Keratinocyte (primary cell): ENCODE data around the gene ATP8B1. TPM values are rescaled to one million over a fixed set of nuclear protein-coding genes. Genes with fewer than 3 reads are reported as not detected.

Source experiments
- DNase-seq: peaks from one replicate; pipeline ENCODE4 v3.0.0-alpha.2; 2011; ENCODE audit warnings: low read depth, missing footprints, low spot score
- FAIRE-seq: peaks from 2 replicates; lab custom pipeline; 2011; peaks lifted over from hg19 to GRCh38; lab: Jason Lieb, UNC
- H2AFZ ChIP-seq: 2 replicates; pipeline ENCODE4 v1.6.0; 2012; ENCODE audit warnings: low read length, control low read depth, inconsistent platforms; ENCODE audit not compliant: control insufficient read depth
- H3K27ac ChIP-seq: 2 replicates; pipeline ENCODE4 v1.5.1; 2011; ENCODE audit warnings: low read length; ENCODE audit not compliant: control insufficient read depth, insufficient read depth
- H3K27me3 ChIP-seq: 3 replicates; pipeline ENCODE4 v1.6.0; 2011; ENCODE audit warnings: low read length; ENCODE audit not compliant: control insufficient read depth, insufficient read depth; ENCODE audit errors: extremely low read depth
- H3K36me3 ChIP-seq, 2 experiments: 2 replicates in 1 of 2; 3 replicates in 1 of 2; pipeline ENCODE4 v1.5.1; 2011; ENCODE audit warnings: low read length in 2 of 2, mild to moderate bottlenecking in 1 of 2; ENCODE audit not compliant: control insufficient read depth in 2 of 2, insufficient read depth in 2 of 2; ENCODE audit errors: extremely low read depth in 1 of 2
- H3K4me1 ChIP-seq: 3 replicates; pipeline ENCODE4 v1.5.1; 2011; ENCODE audit warnings: low read length; ENCODE audit not compliant: control insufficient read depth, insufficient read depth; ENCODE audit errors: extremely low read depth
- H3K4me2 ChIP-seq: 3 replicates; pipeline ENCODE4 v1.6.0; 2011; ENCODE audit warnings: low read depth, low read length; ENCODE audit not compliant: control insufficient read depth, insufficient read depth; ENCODE audit errors: extremely low read depth
- H3K4me3 ChIP-seq, 3 experiments: fragments of 200-600 bp in 1 of 3; sonication (generic) in 1 of 3; 2 replicates in 2 of 3; 3 replicates in 1 of 3; pipeline ENCODE4 v1.5.1; 2011 to 2016; ENCODE audit warnings: low read length in 3 of 3, mild to moderate bottlenecking in 3 of 3, control low read depth in 2 of 3, inconsistent platforms in 1 of 3, low read depth in 1 of 3, mixed read lengths in 1 of 3, mixed run types in 1 of 3, moderate library complexity in 1 of 3; ENCODE audit not compliant: control insufficient read depth in 2 of 3, insufficient read depth in 2 of 3; ENCODE audit errors: extremely low read depth in 1 of 3
- H3K79me2 ChIP-seq: 2 replicates; pipeline ENCODE4 v1.6.0; 2012; ENCODE audit warnings: low read length; ENCODE audit not compliant: control insufficient read depth, insufficient read depth
- H3K9ac ChIP-seq: 3 replicates; pipeline ENCODE4 v1.6.0; 2011; ENCODE audit warnings: low read length; ENCODE audit not compliant: control insufficient read depth, insufficient read depth; ENCODE audit errors: extremely low read depth
- H3K9me1 ChIP-seq: 3 replicates; pipeline ENCODE4 v1.6.0; 2011; ENCODE audit warnings: low read length; ENCODE audit not compliant: control insufficient read depth, insufficient read depth; ENCODE audit errors: extremely low read depth
- H3K9me3 ChIP-seq: 2 replicates; pipeline ENCODE4 v1.5.1; 2012; ENCODE audit warnings: low read depth, low read length; ENCODE audit not compliant: control insufficient read depth
- H4K20me1 ChIP-seq: 3 replicates; pipeline ENCODE4 v1.6.0; 2011; ENCODE audit warnings: low read length; ENCODE audit not compliant: control insufficient read depth, insufficient read depth; ENCODE audit errors: extremely low read depth
- EZH2 ChIP-seq: IDR thresholded peaks from one replicate; pipeline ENCODE4 v1.6.1; 2012; ENCODE audit warnings: inconsistent platforms, mild to moderate bottlenecking, low read length, moderate library complexity
- dilution Hi-C: fragments of 300-500 bp; cut with MboI; formaldehyde crosslinking; loops from one replicate; pipeline ENCODE4 v1.7.0; 2020; ENCODE audit warnings: low sequenced_read_pairs; ENCODE audit not compliant: extremely low pct_ligation_motif_present
- polyA plus RNA-seq, 5 experiments: library from polyadenylated mRNA; depleted of rRNA in 3 of 5; stranded (reverse) in 3 of 5; stranded (forward) in 1 of 5; unstranded in 1 of 5; fragments of >200 nt; gene quantifications; 1 replicate in 1 of 5; 2 replicates in 3 of 5; 3 replicates in 1 of 5; pipeline versions ENCODE4 v1.2.1 to v1.2.3, GENCODE V29; 2011 to 2012; ENCODE audit warnings: missing spikeins in 2 of 5, low read depth in 1 of 5, low replicate concordance in 1 of 5
- TF ChIP-seq, protein P1 (sequence below), 3 experiments: IDR thresholded peaks in 1 of 3; conservative IDR thresholded peaks in 1 of 3; optimal IDR thresholded peaks in 1 of 3; 2 replicates in 2 of 3; 3 replicates in 1 of 3; pipeline versions ENCODE3 to v1.5.1; 2011; ENCODE audit warnings: low read length in 3 of 3, mild to moderate bottlenecking in 3 of 3, moderate library complexity in 2 of 3, control low read depth in 1 of 3, inconsistent platforms in 1 of 3; ENCODE audit not compliant: insufficient read depth in 2 of 3; ENCODE audit errors: extremely low read depth in 1 of 3

Gene ATP8B1
- polyA plus RNA-seq, 1 donor (not counting 4 experiments of a cell fraction or from before 2014, with no cell fraction given) = 20.4 TPM

DNA sequence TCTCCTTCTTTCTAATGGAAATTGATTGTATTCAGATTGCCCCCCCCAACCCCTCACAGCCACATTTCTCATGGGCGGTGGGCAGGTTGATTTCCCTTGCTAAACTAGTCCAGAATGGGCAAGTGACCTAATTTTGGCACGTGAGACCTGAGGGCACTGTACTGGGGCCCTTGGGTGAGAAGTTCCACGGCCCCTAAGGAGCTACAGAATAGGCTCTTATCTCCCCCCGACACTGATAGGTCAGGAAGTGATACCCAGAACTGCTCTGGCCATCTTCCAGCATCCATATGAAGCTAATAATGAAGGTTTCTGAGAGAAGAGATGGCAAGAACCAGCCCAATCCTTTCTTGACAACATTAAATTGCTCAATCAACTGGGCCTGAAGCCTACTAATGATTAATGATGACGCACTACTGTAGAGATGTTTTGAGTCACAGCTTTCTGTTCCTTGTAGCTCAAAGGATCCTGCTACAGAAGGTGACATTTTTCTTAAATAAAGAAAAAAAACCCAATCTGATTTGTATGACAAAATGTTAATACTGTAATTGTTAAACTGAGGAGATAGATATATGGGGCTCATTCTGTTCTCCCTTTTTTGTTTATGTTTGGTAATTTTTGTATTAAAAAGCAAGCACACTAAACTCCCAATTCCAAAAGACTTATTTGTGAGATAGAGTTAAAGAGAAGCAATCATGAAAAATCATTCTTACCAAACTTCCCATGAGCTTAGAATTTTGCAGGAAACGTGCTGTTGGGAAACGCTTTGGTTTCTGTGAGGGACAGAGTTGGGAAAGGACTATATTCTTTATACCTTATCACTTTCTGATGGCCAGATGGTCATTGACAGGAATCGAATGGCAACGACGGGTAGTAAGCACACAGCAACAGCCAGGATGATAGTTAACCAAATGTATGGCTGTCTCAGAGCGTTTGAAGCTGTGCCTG, 153.3 kb downstream of the ATP8B1 start:
- DNase-seq = no peak
- Histone ChIP-seq H2AFZ (no peak overlapping the region), H4K20me1 (no peaks in the 10 kb centered on the region), H3K27ac (no peak overlapping the region), H3K79me2 (peaks cover 12% of the 10 kb centered on the region), H3K9me1 (no peaks in the 10 kb centered on the region), H3K9ac (no peak overlapping the region), H3K4me1 (peaks cover 12% of the 10 kb centered on the region), H3K36me3 (peaks cover 2 to 3% of the 10 kb centered on the region in 2 experiments), H3K4me3 (no peak overlapping the region), H3K27me3 (no peaks in the 10 kb centered on the region), H3K9me3 (no peaks in the 10 kb centered on the region), H3K4me2 (no peak overlapping the region)
- no peak for TF ChIP-seq EZH2
- TF ChIP-seq, protein P1, sequence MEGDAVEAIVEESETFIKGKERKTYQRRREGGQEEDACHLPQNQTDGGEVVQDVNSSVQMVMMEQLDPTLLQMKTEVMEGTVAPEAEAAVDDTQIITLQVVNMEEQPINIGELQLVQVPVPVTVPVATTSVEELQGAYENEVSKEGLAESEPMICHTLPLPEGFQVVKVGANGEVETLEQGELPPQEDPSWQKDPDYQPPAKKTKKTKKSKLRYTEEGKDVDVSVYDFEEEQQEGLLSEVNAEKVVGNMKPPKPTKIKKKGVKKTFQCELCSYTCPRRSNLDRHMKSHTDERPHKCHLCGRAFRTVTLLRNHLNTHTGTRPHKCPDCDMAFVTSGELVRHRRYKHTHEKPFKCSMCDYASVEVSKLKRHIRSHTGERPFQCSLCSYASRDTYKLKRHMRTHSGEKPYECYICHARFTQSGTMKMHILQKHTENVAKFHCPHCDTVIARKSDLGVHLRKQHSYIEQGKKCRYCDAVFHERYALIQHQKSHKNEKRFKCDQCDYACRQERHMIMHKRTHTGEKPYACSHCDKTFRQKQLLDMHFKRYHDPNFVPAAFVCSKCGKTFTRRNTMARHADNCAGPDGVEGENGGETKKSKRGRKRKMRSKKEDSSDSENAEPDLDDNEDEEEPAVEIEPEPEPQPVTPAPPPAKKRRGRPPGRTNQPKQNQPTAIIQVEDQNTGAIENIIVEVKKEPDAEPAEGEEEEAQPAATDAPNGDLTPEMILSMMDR (optimal IDR thresholded peaks at IDR 0.05 in 1 of 3, IDR thresholded peaks at IDR 0.05 in 1 of 3, conservative IDR thresholded peaks at IDR 0.05 in 1 of 3; ENCODE audit: extremely low read depth in 1 of 3, insufficient read depth in 2 of 3, low read length in 3 of 3) = no peak
- dilution Hi-C loops = no loop called here
- FAIRE-seq = peak; percentile 96

DNA sequence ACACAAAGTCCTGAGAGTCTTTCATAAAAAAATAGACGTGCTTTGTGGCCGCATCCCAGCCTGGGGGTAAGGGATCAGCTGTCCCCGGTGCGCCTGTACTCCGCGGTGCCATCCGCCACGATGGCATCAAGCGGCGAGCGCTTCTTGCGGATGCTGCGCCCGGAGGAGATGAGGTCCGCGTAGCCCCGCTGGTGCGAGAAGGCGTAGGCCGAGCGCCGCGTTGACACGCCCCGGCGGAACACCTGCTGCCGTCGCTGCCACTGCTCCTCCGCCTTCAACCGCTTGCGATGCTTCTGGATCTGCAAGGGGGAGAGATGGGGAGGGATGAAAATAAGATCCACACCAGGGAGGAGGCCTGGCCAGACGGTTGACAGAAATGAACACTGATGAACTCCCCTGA, 154.7 kb downstream of the ATP8B1 start:
- Histone ChIP-seq H3K79me2 (peaks cover 12% of the 10 kb centered on the region), H3K4me2 (no peak overlapping the region), H4K20me1 (no peaks in the 10 kb centered on the region), H3K9me3 (no peaks in the 10 kb centered on the region), H3K27me3 (no peaks in the 10 kb centered on the region), H3K9me1 (no peaks in the 10 kb centered on the region), H3K4me3 (no peak overlapping the region), H3K4me1 (peaks cover 12% of the 10 kb centered on the region), H3K9ac (no peak overlapping the region), H2AFZ (no peak overlapping the region), H3K36me3 (peaks cover 0 to 2% of the 10 kb centered on the region in 2 experiments), H3K27ac (no peak overlapping the region)
- no peak for DNase-seq
- FAIRE-seq = no peak
- TF ChIP-seq EZH2 = no peak
- TF ChIP-seq, protein P1 (optimal IDR thresholded peaks at IDR 0.05 in 1 of 3, IDR thresholded peaks at IDR 0.05 in 1 of 3, conservative IDR thresholded peaks at IDR 0.05 in 1 of 3; ENCODE audit: extremely low read depth in 1 of 3, insufficient read depth in 2 of 3, low read length in 3 of 3) = no peak
- dilution Hi-C loops = no loop called here
